ENCODE measurements around the gene CHEK2.
"Not testable (repeated sequence)": the region's sequence is repeated elsewhere in the genome, so short reads cannot be mapped to it uniquely, and the experiment has no call there.

CHEK2 gene

DNA sequence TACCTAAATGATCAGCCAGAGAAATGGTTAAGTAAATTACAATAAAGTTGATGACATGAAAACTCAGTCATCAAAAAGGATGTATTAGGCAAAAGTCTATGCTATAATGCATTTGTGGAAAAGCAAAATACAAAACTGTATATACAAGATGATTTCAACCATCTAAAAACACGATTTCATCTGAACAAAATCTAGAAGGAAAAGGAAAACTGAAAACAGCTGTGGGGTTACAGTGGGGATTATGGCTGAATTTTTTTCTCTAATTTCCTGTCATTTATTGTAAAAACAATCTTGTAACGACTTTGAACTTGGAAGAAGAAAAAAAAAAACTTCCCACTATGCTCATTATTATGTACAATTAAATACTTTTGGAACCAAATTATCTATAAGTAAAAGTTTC, 30.3 kb downstream of the CHEK2 start:
- in situ Hi-C loops (cut with MboI; ENCODE audit: low sequenced_read_pairs, unreplicated experiment), result no loop called here
- no peak for DNase-seq (ENCODE audit: low spot score)
- TF ChIP-seq, protein P1, sequence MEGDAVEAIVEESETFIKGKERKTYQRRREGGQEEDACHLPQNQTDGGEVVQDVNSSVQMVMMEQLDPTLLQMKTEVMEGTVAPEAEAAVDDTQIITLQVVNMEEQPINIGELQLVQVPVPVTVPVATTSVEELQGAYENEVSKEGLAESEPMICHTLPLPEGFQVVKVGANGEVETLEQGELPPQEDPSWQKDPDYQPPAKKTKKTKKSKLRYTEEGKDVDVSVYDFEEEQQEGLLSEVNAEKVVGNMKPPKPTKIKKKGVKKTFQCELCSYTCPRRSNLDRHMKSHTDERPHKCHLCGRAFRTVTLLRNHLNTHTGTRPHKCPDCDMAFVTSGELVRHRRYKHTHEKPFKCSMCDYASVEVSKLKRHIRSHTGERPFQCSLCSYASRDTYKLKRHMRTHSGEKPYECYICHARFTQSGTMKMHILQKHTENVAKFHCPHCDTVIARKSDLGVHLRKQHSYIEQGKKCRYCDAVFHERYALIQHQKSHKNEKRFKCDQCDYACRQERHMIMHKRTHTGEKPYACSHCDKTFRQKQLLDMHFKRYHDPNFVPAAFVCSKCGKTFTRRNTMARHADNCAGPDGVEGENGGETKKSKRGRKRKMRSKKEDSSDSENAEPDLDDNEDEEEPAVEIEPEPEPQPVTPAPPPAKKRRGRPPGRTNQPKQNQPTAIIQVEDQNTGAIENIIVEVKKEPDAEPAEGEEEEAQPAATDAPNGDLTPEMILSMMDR (IDR thresholded peaks at IDR 0.05; ENCODE audit: borderline replicate concordance, control extremely low read depth, extremely low read depth, insufficient read depth, missing control alignments), result no peak

DNA sequence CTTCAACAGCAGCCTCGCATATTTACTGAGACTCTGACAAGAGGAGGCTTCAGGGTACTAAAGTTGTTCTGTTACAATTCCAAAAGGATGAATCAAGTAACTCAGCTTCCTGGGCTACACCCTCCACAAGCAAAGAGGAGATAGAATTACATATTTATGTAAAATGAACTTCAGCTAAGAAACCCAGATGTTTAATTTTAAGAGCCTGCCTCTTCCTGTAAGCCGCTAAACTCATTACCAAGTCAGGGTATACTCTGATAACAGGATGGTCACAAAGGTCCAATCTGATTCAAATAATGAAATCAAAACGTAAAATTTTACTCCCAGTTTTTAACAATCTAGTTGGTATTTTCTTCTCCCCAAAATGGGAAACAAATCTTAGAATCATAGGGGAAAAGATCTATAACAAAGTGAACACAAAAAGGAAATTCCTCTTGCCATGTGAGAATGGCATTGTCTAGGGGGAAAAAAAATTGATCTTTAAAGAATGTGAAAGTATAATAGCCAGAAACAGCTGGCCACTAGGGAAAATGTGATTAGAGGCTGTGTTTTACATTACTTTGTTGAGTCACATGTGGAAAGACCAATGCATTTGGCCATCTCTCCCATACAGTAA, 30.9 kb downstream of the CHEK2 start:
- no peak for DNase-seq (ENCODE audit: low spot score)
- in situ Hi-C loops (cut with MboI; ENCODE audit: low sequenced_read_pairs, unreplicated experiment), result no loop called here
- TF ChIP-seq, protein P1 (IDR thresholded peaks at IDR 0.05; ENCODE audit: borderline replicate concordance, control extremely low read depth, extremely low read depth, insufficient read depth, missing control alignments), result no peak

DNA sequence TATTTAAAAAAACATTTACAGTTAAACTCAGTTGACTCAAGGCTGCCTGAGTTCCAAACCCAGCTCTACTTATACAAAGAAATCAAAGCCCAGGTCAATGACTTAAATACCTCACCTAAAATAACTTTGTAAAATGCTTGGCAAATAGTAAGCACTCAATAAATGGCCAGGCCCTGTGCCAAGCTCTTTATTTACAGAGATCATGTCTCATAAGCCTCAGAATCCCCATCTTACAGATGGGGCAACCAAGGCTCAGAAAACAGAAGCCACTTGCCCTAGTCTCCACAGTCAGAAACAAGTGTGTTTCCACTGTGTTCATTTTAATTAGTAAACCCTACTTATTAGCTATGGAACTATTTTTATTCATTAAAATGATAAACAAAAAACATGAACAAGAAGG, 31.5 kb downstream of the CHEK2 start:
- TF ChIP-seq, protein P1 (IDR thresholded peaks at IDR 0.05; ENCODE audit: borderline replicate concordance, control extremely low read depth, extremely low read depth, insufficient read depth, missing control alignments), result no peak
- in situ Hi-C loops (cut with MboI; ENCODE audit: low sequenced_read_pairs, unreplicated experiment), result no loop called here
- no peak for DNase-seq (ENCODE audit: low spot score)

DNA sequence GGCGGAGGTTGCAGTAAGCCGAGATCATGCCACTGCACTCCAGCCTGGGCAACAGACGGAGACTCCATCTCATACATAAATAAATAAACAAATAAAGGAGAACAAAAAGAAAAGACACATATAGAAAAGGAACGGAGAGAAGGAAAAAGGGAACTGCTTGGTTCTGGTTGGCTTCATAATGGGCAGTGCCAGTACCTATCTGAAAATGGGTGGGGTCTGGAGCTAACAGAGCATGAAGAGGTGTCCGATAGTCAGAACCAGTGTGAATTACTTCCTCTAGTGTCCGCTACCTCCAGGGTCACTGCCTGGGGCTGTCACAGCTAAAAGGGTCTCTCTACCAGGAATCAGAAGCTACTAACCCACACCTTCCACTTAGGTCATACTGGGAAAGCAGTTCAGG, 34.8 kb downstream of the CHEK2 start:
- DNase-seq (ENCODE audit: low spot score), result no peak
- in situ Hi-C loops (cut with MboI; ENCODE audit: low sequenced_read_pairs, unreplicated experiment), result no loop called here
- TF ChIP-seq, protein P1 (IDR thresholded peaks at IDR 0.05; ENCODE audit: borderline replicate concordance, control extremely low read depth, extremely low read depth, insufficient read depth, missing control alignments), result no peak

DNA sequence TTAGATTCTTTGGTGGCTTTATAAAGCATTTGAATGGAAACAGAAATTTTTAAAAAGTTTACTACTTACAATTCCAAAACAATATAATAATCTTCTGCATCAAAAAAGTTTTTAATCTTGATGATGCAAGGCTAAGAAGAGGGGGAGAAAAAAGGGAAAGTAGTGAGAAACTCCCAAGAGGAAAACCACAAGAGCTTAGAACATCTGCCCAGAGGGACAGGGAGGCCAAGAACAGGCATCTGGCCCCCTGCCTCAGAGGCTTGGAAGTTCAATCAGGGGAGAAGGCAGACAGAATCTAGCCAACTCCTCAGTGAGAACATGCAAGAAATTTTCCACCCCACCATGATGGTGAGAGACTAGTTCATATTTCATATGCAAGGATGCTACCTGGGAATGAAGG, 38.2 kb downstream of the CHEK2 start:
- TF ChIP-seq, protein P1 (IDR thresholded peaks at IDR 0.05; ENCODE audit: borderline replicate concordance, control extremely low read depth, extremely low read depth, insufficient read depth, missing control alignments), result no peak
- in situ Hi-C loops (cut with MboI; ENCODE audit: low sequenced_read_pairs, unreplicated experiment), result no loop called here
- no peak for DNase-seq (ENCODE audit: low spot score)

DNA sequence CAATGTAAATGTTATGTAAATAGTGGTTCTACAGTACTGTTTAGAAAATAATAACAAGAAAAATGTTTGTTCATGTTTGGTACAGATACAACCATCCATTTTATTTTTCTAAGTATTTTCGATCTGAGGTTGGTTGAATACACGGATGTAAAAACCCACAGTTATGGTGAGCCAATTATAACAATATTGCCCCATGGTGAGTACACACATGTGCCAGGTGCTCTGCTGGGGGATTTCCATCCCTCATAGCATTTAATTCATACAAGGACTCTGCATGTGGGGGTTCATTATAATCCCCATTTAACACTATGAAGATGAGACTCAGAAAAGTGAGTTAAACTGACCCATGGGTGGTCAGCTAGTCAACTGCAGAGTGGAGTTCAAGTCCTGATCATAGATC, 38.7 kb downstream of the CHEK2 start:
- TF ChIP-seq, protein P1 (IDR thresholded peaks at IDR 0.05; ENCODE audit: borderline replicate concordance, control extremely low read depth, extremely low read depth, insufficient read depth, missing control alignments), result no peak
- in situ Hi-C loops (cut with MboI; ENCODE audit: low sequenced_read_pairs, unreplicated experiment), result no loop called here
- no peak for DNase-seq (ENCODE audit: low spot score)

DNA sequence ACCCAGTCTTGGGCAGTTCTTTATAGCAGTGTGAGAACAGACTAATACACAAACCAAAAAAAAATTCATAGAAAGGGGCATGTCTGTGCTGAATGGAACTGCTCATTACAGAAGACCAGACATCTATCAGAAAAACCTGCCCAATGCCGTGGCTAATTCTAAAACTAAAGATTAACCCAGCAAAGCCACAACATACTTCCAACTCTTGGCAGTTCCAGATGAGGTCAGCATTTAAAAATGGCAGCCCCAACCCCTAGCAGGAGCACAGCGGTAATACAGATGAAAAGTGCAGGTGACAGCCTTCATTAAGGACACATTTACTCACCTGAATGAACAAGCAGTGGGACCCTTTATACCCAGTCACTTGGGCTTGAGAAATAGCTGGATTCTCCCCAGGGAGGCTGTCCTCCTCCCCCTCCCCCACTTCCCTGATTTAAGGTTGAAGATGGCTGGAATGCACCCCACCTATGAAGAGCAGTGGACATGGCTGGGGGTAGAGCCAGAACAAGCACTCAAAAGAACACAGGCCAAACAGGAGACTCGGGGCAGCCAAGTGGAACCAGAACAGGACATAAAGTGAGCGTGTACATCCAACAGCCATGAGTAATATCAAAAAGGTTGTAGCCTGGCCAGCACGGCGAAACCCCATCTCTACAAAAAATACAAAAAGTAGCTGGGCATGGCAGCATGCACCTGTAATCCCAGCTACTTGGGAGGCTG, 48.4 kb downstream of the CHEK2 start:
- in situ Hi-C loops (cut with MboI; ENCODE audit: low sequenced_read_pairs, unreplicated experiment); DNase-seq (ENCODE audit: low spot score): not testable (repeated sequence)

DNA sequence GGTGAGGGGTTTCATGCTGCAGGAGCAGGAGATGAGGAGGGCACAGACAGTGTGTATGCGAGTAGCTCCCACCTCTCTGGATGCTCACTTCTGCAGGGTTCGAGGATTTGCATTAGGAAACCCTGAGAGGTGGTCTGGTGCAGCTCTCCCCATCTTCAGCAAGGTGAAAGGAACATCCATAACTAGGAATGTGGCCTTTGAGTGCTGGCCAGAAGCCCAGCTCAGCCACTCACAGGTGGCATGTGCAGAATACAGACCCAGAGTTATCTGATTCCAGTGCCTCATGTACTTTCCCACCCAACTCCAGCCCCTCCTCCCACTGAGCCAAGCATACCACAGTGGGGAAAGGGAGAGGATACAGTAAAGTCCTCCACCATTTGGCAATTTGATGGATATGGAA, 51.8 kb downstream of the CHEK2 start:
- DNase-seq (ENCODE audit: low spot score); in situ Hi-C loops (cut with MboI; ENCODE audit: low sequenced_read_pairs, unreplicated experiment): not testable (repeated sequence)

DNA sequence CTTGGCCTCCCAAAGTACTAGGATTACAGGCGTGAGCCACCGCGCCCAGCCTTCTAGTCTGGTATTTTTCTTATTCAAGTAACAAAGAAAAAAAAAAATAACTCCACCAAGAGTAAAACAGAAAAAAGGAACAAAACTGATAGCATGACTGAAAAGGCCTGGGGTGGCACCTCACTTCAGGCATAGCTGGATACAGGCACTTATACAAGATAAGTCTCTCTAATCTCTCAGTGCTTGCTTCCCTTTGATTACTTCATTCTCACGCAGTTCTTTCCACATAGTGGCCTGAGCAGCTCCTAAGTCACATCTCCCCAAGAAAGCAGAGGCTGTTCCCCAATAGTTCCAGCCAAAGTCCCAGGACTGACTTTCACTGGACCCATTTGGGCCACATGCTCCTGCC, 58.7 kb downstream of the CHEK2 start:
- in situ Hi-C loops (cut with MboI; ENCODE audit: low sequenced_read_pairs, unreplicated experiment), result not testable (repeated sequence)

DNA sequence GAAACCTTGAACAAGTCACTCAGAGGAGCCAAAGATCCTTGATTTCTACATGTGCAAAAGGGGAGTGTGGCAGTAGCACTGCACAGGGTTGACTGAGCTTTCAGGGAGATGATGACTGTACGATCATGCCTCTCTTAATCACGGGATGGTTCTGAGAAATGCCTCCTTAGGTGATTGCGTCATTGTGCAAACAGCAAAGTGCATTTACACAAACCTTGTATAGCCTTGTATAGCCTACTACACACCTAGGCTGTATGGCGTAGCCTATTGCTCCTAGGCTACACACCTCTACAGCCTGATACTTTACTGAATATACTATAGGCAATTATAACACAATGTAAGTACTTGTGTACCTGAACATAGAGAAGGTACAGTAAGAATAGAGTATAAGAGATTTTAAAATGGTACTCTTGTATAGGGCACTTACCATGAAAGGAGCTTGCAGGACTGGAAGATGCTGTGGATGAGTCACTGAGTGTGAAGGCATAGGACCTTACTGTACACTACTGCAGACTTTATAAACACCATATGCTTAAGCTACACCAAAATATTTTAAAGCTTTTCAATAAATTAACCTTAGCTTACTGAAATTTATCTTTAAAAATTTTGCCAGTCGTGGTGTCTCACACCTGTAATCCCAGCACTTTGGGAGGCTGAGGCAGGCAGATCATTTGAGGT, 60.7 kb downstream of the CHEK2 start:
- in situ Hi-C loops (cut with MboI; ENCODE audit: low sequenced_read_pairs, unreplicated experiment); DNase-seq (ENCODE audit: low spot score): not testable (repeated sequence)

More for the DNA sequence above, 58.7 kb downstream of the CHEK2 start:
- DNase-seq (ENCODE audit: low spot score), result not testable (repeated sequence)

Data from GM13976 (cell line).